Subcutaneous adipose tissue (tissue), 4 donors: ENCODE results near the gene BCKDHB. TPM values are rescaled to one million over a fixed set of nuclear protein-coding genes. Genes with fewer than 3 reads are reported as not detected.

Experiments used
- total RNA-seq, 4 donors: library from RNA; depleted of rRNA; stranded (reverse); fragments of >200 nt; gene quantifications; one replicate each; pipeline ENCODE4 v1.1.0, GENCODE V29; 2016
- TF ChIP-seq, protein P1 (sequence below): fragments of 450-650 bp; IDR thresholded peaks from one replicate; pipeline ENCODE4 v1.5.1; 2016; ENCODE audit warnings: low read depth, mild to moderate bottlenecking, control low read depth, antibody characterized with exemption, moderate library complexity

The BCKDHB gene
- total RNA-seq, 4 donors from 2014 or later: 15.5 to 41.3 (median 24.2) TPM

GRCh38 chr6:80185492-80185891, 79.0 kb downstream of the BCKDHB start:
- TF ChIP-seq, protein P1, sequence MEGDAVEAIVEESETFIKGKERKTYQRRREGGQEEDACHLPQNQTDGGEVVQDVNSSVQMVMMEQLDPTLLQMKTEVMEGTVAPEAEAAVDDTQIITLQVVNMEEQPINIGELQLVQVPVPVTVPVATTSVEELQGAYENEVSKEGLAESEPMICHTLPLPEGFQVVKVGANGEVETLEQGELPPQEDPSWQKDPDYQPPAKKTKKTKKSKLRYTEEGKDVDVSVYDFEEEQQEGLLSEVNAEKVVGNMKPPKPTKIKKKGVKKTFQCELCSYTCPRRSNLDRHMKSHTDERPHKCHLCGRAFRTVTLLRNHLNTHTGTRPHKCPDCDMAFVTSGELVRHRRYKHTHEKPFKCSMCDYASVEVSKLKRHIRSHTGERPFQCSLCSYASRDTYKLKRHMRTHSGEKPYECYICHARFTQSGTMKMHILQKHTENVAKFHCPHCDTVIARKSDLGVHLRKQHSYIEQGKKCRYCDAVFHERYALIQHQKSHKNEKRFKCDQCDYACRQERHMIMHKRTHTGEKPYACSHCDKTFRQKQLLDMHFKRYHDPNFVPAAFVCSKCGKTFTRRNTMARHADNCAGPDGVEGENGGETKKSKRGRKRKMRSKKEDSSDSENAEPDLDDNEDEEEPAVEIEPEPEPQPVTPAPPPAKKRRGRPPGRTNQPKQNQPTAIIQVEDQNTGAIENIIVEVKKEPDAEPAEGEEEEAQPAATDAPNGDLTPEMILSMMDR: no peak

- TF ChIP-seq, protein P1: no peak
Observed at GRCh38 chr6:80186082-80186481, 79.6 kb downstream of the BCKDHB start.

DNA sequence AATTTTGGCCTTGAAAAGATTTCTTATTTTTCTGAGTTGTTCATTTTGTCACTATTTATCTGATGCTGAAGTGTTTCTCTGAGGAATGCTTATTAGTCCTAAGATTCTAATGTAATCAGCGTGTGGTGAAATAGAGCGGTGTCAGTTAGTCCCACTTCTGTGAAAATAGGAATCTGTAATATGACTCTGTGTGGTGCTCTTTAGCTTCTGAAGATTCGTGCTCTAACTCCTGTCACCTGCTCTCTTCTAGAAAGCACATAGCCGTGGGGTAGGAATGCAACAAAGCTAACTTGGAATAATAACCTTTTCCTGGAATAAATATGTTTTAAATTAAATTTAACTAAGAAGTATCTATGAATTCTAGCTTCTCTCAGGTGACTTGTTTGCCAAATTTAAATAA, 90.4 kb downstream of the BCKDHB start:
- TF ChIP-seq, protein P1: no peak

DNA sequence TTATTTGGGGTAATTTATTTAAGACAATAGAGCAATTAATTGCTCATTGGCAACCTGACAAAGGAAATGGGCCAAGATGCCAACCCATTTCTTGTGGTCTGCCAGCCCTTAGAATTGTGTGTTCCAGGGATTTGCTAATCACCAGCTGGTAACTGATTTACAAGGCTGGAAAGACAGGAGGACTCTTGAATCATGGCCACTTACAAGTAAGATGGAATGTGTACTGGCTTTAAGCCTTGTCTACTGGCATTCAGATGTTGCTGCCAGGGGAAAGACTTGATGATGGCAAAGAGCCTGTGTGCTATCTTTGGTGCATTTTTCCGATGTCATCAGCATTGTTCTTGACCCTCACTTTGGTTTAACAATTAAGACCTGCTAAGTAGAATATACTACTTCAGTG, 91.0 kb downstream of the BCKDHB start:
- TF ChIP-seq, protein P1: no peak

- TF ChIP-seq, protein P1: no peak
Observed at GRCh38 chr6:80197986-80198385, 91.5 kb downstream of the BCKDHB start.

DNA sequence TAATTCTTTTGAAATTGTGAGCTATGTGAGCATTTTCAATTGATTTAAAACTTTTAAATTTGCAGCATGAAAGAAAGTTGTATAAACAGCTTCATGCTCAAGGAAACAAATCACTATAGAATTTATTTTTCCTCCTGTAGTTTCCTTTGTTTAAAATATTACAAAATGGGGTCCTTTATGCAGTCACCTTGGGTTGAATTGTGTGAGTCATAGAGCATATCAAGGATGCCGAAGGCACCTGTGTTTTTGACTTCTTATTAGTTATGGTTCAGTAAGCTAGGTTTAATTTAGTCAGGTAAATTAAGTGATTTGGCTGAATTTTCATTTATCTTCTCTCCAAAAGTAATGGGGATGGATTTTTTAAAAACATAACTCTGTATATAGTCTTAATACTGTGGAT, 96.8 kb downstream of the BCKDHB start:
- TF ChIP-seq, protein P1: no peak

DNA sequence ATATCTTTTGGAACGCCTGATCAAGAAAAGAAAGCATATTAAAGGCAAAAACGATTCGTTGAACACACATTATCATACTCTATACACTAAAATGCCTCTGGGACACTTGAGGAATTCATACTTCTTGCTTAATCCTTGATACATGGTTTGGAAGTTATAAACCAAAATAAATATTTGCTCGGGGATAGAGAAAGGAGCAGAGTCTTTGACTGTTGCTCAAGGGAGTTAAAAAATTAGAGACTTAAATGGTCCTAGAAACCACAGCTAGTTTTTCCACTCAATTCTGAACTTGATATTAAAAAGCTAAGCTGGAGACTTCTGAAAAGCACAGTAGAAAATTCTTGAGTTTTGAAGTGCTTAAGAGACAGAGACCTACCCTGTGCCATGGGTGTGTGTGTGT, 98.9 kb downstream of the BCKDHB start:
- TF ChIP-seq, protein P1: no peak
